Fibroblast of skin of right quadriceps (primary cell): ENCODE results near the gene MEG3.

Experiments used
- DNase-seq: peaks from one replicate; pipeline ENCODE4 v3.0.0-alpha.2; 2013

Gene MEG3

DNA sequence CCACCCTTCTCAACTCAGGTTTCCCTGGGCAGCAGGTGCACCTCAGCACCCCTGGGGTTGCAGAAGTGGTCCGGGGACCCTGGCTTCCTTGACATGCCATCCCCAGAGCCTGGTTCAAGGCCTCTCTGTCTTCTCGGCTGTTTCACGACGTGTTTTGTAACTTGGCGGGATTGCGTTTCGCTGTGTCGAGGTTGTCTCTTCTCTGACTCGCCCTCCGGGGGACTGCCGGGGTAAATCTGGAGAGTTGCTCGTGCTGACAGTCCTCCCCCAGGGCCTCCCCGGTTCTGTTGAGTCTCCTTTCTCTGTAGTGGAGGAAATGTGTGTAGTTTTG is 25.6 kb downstream of the MEG3 start:
- no peak for DNase-seq

DNA sequence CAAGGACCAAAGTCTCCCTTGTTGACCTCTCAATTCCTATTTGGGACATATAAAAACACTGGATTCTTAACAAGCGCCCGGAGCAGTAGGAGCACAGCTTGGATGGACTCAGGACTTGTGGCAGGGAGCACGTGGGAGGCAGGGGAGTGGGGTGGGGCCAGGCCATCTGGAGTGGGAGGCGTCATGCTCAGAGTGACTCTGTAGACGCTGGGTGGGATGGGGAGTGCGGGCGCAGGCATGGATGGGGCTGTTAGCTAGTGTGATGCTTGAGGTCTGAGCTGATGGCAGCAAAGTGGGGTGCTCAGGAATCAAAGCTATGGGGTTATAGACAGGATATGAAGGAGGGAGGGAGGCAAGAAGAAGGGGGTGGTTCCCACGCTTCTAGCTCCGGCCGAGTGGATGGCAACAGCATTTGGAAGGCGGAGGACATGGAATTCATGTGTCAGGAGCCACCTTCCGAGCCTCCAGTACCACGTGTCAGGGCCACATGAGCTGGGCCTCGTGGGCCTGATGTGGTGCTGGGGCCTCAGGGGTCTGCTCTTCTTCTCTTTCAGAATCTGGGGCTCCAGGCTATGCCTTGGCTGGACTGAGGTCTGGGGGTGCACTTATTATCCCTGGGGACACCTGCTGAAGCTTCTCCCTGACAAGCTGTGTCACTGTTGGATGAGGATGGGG is 26.2 kb downstream of the MEG3 start:
- DNase-seq, result no peak

DNA sequence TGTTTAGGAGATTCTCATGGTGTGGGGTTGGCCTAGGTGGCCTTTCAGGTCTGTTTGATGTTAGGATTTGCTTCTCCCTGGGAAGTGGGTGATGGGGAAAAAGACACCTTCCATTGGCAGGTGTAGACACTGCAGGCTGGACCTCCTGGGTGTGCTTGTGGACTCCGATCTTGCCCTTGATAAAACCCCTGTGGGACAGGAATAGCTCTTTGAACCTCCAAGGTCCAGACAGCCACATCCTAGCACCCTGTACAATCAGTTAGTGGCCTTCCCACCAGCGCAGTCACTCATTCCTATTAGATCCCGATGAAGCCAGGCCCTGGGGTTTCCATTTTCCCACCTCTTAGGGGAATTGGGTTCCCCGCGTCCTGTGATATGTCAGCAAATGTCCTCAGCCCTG is 28.5 kb downstream of the MEG3 start:
- no peak for DNase-seq

DNA sequence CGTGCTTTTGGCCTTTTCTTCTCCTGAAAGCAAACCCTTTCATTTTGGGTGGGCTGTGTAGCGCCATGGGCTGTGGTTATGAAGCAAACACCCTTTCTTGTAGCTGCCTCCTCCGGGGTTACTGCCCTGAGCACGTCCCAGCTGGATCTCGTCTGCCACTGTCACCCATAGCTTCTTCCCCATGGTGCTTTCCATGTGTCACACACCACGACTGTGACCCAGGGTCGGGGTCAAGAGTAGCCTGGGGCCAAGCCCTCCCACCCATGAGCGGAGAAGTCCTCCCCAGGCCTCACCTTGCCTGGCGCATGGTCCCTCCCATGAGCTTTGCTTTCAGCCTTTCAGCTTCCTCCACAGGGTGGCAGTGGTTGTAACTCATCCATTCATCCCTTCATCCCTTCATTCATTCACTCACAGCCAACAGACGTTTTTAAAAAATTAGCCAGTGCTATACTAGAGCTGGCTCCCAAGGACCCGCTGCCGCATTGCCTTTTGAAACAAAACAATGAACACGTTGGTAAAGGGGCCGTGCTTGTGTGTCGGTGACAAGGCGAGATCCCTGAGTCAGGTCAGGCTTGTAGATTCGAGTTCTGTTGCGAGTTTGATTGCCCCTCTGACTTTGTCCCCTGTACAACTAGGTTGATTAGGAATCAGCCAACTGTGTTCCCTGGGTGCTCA is 29.5 kb downstream of the MEG3 start:
- DNase-seq, result no peak

DNA sequence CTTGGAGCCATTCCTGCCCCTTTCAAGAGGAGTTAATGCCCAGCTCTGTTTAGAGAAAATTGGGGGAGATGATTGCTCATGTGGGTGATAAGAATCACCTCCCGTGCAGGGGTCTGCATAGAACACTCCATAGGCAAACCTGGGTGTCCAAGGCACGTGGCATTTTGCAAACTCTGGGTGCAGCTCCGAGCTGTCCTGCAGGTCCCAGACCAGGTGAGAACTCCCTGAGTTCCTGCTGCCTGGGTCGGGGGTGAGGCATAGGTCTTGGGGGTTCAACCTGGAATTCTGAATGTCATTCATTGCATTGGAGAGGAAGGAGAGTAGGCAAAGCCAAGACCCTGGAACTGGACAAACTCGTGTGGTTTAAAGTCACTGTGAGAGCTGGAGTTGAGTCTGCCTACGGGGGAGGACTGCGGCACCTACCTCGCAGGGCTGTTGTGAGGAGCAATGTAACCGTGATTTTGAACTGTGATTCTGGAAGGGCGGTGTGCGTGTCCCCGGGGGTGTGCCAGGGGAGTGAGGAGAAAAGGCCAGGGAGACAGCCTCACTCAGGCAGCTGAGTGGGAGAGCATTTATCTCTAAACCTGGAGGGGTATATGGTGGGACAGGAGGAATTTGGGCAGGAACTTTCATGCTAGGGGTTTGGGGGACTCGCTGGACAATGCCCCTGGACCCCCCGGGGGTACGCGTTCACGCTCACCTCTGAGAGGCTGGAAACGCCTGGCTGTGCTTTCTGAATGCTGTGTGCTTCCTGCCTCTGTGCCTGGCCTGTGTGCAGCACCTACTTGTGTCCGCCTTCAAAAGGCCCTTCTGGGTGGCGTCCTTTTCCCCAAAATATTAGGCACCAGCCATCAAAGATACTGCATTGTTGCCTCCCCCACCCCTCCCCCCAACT is 30.4 kb downstream of the MEG3 start:
- no peak for DNase-seq

DNA sequence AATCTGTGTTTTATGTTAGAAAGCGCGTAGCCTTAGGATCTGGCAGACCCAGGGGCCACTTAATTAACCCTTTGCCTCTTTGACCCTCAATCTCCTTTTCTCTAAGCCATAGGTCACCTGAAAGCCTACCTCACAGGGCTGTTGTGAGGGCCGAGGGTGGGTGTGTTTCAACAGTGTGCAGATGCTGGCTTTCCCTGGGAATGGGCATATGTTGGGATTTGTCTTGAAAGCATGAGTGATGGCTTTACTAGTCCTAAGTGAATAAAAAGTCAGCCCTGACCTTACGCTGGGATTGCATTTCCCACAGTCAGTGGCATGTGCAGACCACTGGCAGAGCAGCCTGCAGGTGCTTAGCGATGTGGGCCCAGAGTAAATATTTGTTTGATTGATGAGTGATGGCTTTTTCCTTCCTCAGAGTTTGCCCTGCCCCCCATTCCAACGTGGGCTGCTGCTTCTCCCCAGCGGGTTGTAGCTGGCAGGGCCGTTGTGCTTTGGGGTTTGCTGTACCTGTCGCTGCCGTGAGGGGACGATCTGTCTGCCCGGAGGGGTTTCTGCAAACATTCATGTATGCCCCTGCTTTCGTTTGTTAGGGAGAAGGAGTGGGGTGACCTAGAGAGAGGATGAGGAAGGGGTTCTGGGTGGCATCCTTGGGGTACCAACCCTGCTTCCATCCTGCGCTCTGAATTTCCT is 31.5 kb downstream of the MEG3 start:
- DNase-seq, result no peak

DNA sequence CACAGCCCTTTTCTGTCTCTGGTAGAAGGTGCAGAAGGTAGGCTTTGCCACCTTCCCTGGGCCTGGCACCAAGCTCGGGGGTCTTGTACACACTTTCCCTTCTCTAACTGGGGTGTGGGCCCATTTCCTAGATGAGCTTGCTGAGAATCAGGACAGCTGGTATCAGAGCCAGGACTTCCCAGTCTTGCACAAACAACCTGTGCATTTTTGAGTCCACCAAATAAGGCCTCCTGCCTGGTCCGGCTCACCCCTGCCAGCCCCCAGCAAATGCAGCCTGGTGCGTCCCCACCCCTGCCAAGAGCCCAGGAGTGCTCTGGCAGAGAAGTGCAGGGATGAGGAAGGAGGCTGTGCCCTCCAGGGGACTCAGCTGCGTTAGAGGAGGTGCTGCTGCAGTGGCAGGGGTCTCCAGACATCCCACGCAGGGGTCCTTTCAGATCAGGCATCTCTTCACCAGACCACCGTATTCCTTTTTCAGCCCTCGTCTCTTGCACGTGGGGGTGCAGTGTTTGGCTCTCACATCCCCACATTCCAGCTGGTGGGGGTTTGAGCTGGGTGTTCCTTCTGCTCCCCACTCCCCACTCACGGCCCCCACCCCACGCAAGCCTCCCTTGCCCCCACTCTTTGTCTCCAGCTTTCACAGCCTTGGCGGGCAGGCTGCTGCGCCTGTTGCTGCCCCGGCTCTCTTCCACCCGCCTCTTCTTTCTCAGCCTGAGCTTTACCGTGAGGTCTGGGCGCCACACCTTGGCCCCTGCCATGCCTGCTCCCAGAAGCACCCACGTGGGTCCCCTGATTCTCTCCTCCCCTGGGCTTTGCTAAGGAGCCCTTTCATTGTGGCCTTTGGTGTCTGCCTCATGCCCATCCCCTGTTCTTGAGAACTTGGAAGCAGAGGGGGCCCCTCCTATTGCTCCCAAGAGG is 32.3 kb downstream of the MEG3 start:
- no peak for DNase-seq

DNA sequence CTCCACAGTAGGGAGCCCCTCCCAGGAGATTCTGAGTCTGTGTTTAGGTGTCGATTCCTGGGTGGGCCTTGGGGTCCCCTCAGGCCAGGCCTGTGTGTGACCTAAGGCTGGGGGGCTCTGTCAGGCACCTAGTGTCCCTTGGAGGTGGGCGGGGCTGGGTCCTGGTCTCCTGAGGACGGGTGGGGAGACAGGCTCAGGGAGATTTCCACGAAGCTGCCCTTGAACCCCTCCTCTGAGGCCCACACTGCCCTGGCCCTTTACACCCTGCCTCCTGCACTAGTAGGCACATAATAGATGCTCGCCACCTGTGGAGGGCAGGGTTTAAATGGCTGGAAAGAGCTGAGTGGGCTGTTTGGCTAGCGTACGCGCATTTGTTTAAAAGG is 32.9 kb downstream of the MEG3 start:
- no peak for DNase-seq

DNA sequence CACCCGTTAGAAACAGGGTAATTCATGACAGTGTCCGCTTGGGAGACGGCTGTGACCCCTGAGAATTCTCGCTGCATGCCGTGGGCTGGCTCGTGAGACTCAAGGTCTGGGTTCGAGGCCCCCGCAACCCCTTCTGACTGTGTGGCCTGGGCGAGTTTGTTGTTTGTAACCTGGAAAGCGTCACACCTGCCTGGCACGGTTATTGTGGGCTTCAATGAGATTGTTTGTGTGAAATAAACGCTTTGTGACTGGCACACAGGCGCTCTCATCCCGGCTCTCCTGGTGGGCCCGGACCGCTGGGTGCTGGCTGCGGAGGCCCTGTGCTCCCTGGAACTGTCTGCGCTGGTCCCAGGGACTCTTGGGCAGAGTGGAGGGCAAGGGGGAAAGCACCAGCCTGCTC is 33.9 kb downstream of the MEG3 start:
- no peak for DNase-seq

DNA sequence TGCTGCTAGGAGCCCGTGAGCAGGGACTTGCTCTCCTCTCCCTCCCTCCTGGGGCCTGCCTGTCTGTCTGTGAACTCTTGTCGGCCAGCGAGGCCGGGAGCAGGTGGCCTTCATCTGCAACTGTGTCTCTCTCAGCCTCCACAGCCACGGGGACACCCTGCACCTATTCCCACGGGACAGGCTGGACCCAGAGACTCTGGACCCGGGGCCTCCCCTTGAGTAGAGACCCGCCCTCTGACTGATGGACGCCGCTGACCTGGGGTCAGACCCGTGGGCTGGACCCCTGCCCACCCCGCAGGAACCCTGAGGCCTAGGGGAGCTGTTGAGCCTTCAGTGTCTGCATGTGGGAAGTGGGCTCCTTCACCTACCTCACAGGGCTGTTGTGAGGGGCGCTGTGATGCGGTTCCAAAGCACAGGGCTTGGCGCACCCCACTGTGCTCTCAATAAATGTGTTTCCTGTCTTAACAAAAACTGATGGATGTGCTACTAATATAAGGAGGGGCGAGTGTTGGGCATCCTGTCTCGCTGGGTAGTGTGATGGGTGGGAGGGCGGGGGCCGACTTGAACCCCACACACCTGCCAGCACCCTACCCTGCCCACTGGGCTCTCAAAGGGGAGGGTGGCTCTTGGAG is 34.8 kb downstream of the MEG3 start:
- DNase-seq, result no peak

DNA sequence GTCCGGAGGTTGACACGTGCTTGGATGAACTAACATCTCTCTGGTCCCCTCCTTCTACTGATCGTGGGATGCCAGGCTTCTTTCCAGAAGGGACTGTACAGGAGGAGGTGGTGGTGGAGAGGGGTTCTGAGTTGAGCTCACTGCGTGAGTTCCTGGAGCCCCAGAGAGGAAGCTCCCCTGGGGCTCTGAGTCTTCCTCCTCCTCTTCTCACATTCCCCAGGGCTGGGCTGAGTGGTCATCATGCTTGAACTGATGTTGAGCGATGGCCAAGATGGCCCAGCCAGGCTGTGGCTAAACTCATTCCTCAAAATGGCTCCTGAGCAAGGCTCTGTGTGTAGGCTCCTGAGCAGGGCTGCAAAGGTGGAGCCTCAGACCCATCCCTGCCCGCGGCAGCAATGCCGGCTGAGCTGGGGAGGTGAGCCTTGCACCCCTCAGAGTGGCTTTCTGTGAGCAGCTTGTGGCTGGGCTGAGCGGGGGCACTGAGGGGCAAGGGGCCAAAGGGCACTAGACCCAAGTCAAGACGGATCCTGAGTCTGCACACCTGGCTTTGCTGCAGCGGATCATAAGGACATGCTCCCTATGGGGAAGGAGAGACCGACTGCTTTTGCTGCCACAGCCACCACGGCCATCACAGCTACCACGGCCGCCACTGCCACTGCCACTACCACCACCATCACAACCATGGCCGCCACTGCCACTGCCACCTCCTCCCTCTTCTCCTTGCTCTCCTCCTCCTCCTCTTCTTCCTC is 35.4 kb downstream of the MEG3 start:
- no peak for DNase-seq

DNA sequence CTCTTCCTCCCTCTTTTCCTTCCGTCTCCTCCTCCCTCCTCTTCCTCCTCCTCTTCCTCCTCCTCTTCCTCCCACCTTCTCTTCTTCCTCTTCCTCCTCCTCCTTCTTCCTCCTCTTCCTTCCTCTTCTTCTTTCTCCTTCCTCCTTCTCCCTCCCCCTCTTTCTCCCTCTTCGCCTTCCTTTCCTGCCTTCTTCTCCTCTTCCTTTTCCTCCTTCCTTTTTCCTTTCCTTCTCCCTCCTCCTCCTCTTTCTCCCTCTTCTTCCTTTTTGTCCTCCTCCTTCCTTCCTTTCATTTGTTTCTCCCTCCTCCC is 36.0 kb downstream of the MEG3 start:
- DNase-seq, result no peak

DNA sequence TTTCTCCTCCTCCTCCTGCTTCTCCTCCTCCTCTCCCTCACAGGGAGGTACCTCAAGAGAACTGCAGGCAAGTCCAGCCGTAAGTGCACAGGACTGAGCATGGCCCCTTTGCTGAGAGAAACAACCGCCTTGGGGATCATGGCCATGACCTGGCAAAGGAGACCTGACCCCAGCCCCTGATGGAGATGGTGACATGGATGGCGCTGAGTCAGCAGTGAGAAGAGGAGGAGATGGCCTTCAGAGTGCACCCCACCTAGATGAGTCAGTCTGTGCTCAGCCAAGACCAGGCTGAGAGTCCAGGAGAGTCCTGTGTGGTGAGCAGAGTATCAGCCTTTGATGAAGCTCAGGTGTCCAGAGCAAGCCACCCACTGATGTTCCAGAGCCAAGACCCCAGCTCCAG is 36.4 kb downstream of the MEG3 start:
- DNase-seq, result no peak

DNA sequence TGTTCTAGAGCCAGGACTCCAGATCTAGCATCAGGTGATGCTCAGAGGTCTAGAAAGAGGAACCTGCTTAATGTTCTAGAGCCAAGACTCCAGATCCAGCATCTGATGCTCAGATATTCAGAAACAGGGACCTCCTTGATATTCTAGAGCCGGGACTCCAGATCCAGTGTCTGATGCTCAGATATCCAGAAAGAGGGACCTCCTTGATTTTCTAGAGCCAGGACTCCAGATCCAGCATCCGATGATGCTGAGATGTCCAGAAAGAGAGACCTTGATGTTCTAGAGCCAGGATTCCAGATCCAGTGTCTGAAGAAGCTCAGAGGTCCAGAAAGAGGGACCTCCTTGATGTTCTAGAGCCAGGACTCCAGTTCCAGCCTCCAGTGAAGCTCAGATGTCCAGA is 36.9 kb downstream of the MEG3 start:
- no peak for DNase-seq

DNA sequence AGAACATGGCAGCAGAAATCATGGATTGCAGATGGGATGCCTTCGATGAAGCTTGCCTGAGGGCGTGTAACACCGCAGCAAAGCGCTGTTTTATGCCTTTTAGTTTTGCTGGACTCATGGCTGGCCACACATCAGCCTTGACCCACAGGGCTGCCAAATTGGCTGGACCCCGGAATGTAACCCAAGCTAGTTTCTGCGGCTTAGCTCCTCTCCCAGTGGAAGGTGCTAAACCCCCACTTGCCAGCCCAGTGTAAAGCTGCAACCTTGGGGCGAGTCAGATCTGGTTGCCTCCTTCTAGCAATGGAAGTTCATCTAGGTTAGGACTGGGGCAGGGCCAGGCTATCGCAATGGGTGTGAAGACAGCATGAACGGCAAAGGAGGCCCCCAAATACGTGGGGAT is 38.3 kb downstream of the MEG3 start:
- no peak for DNase-seq

DNA sequence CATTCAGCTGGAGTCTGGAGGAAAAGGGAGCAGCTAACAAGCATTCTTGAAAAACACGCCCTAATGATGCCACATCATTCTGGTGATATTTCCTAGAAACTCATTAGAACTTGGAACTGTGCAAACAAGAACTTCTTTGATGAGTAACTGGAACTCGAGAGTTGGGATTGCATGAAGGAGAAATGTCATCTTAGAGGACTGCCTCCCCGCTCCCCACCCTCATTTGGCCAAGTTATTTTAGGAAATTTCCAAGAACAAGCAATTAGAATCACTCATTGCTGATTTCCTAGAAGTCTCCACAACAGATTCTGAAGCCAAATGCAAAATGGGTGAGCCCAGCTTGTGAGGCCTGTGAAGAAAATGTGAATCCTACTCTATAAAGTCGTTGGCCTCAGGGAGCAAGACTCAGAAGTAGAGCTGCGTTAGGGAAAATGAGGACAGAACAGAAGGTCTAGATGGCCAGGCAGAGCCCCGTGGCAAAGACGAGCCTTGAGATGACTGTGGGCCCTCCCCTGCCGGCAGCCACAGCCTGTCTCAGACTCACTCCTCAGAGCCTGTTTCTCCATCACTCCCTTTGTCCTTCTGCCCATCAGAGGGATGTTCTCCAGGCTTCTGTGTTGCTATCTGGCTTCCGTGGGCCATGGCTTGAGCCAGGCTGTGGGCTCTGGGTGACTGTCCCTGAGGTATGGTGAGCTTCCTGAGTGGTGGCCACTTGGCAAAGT is 39.2 kb downstream of the MEG3 start:
- DNase-seq, result peak; percentile 36

DNA sequence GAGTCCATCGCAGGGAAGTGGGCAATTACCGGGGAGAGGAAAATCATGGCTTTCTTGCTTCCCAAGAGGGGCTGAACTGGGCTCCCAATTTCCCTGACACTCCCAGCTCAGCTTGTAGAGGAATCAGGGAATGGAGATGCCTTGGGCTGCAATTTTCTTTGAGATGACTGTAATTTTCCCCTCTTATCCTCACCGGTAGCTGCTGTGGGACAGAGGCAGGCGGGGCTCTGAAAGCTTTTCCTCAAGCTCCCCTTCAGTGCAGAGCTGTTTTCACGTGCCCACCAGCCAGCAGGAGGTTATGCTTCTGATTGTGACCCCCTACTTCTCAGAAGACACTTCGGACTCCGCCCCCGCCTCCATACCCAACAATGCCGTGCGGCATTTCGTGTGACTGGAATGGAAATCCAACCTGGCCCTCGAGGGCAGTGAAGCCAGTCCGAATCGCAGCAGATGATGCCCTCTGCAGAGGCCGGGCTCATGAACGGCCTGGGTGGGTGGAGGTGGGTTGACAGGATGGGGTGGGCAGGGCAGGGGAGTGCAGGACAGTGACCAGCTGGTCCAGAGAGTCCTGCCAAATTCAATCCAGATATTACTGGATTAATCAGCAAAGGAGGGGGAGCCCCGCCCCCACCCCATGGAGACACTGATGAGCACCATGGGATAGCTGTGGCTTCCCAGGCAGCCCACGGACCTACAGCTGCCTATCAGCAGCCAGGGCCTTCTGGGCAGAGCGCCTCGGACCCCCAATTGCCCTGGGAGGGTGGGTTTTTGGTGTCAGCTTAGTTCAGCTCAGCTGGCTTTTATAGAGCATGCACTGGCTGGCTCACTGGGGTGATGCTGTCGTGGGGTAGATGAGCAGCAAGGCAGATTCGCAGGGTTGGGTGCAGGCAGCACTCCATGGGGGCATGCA is 40.0 kb downstream of the MEG3 start:
- DNase-seq, result no peak

DNA sequence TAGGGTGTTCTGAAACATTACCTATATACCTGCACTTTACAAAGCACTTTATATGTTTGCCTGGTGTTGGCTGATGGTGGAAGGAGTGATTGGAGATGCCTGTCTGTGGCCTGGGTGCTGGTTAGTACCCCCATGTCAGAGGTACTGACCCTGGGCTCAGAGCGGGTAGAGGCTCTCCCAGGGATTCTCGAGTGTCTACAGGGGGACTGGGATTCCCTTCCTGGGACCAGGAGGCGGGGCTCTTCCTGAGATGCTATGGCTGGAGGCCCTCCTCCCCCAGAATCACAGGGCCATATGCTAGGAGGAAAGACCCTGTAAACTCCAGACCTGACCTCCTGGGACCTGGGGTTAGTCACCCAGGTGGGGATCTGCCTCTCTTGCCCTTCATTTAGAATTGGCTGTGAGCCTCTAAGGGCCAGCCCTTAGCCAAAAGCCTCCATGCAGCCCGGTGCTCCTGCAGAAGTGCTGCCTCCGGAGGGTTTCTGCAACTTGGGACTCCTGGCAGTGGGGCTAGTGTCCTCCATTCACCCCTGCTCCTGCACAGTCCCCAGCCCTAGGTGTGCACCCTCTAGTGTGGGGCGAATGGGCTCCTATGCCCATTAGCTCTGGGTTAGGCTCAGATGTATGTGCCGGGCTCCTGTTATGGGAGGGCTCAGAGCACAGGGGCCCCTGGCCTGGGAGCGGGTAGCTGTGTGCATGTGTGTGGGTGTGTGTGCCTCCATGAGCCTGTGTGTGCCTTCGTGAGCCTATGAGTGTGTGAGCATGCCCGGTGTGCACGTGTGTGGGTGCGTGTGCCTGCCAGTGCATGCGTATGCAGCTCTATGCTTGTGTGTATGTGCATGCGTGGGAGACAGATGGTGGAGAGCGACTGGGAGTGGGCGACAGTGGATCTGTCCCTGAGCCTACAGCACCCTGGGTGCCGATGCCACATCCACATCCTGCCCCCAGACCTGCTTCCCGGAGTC is 41.0 kb downstream of the MEG3 start:
- DNase-seq, result no peak
